ENCODE results near the gene ZNF248. TPM values are rescaled to one million over a fixed set of nuclear protein-coding genes. Genes with fewer than 3 reads are reported as not detected.
"Not testable (repeated sequence)": the region's sequence is repeated elsewhere in the genome, so short reads cannot be mapped to it uniquely, and the experiment has no call there.

Gene ZNF248
- total RNA-seq, 1 experiment from 2014 or later = 17.6 TPM

- Mint-ChIP-seq H3K27ac (ENCODE audit: unreplicated experiment) (no peak overlapping the region), H3K27me3 (ENCODE audit: insufficient read depth, unreplicated experiment) (no peaks in the 10 kb centered on the region), H3K36me3 (ENCODE audit: insufficient read depth, unreplicated experiment) (no peaks in the 10 kb centered on the region), H3K4me1 (ENCODE audit: low read depth, unreplicated experiment) (peaks cover 3% of the 10 kb centered on the region), H3K9me3 (ENCODE audit: unreplicated experiment) (peaks cover 12% of the 10 kb centered on the region), H3K4me3 (ENCODE audit: unreplicated experiment) (no peak overlapping the region)
- H3K27me3 ChIP-seq (replicated peaks; ENCODE audit: control insufficient read depth, insufficient read depth, low read length) = no peaks in the 10 kb centered on the region
- TF ChIP-seq, protein P1, sequence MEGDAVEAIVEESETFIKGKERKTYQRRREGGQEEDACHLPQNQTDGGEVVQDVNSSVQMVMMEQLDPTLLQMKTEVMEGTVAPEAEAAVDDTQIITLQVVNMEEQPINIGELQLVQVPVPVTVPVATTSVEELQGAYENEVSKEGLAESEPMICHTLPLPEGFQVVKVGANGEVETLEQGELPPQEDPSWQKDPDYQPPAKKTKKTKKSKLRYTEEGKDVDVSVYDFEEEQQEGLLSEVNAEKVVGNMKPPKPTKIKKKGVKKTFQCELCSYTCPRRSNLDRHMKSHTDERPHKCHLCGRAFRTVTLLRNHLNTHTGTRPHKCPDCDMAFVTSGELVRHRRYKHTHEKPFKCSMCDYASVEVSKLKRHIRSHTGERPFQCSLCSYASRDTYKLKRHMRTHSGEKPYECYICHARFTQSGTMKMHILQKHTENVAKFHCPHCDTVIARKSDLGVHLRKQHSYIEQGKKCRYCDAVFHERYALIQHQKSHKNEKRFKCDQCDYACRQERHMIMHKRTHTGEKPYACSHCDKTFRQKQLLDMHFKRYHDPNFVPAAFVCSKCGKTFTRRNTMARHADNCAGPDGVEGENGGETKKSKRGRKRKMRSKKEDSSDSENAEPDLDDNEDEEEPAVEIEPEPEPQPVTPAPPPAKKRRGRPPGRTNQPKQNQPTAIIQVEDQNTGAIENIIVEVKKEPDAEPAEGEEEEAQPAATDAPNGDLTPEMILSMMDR (IDR thresholded peaks at IDR 0.05; ENCODE audit: insufficient read depth in 1 of 2, low read depth in 1 of 2, low read length in 1 of 2, severe bottlenecking in 1 of 2, unreplicated experiment in 1 of 2) = no peak
- intact Hi-C loops (cut with micrococcal nuclease; ENCODE audit: unreplicated experiment) = no loop called here
- BruUV-seq (replicated peaks) = no TSS peak
- H3K4me1 ChIP-seq = peaks cover 6% of the 10 kb centered on the region; the same call in 1 of the 2 replicates
- DNase-seq = no peak
- H3K36me3 ChIP-seq (ENCODE audit: control insufficient read depth, insufficient read depth, low read length) = no peaks in the 10 kb centered on the region
- ChIA-PET CTCF (interaction anchor here (1.0 kb wide), 1 partner anchor 13 kb away, joined by 3 read pairs; no protein-coding TSS in a partner anchor), POLR2A (no interaction called here)
- H3K9me3 ChIP-seq = peaks cover 12% of the 10 kb centered on the region
- H3K4me3 ChIP-seq (ENCODE audit: low read depth, low read length) = no peak overlapping the region
These were observed 118.2 kb downstream of the ZNF248 start for GRCh38 chr10:37739181-37739580.

DNA sequence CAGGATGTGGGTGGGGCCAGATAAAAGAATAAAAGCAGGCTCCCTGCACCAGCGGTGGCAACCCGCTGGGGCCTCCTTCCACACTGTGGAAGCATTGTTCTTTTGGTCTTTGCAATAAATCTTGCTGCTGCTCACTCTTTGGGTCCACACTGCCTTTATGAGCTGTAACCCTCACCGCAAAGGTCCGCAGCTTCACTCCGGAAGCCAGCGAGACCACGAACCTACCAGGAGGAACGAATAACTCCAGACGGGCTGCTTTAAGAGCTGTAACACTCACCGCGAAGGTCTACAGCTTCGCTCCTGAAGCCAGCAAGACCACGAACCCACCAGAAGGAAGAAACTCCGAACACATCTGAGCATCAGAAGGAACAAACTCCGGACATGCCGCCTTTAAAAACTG lies 119.2 kb downstream of the ZNF248 start:
- H3K4me1 Mint-ChIP-seq (ENCODE audit: low read depth, unreplicated experiment); H3K36me3 Mint-ChIP-seq (ENCODE audit: insufficient read depth, unreplicated experiment); H3K27me3 ChIP-seq (replicated peaks; ENCODE audit: control insufficient read depth, insufficient read depth, low read length); H3K4me3 Mint-ChIP-seq (ENCODE audit: unreplicated experiment); BruUV-seq (replicated peaks); CTCF ChIA-PET; H3K27ac Mint-ChIP-seq (ENCODE audit: unreplicated experiment); H3K4me1 ChIP-seq; H3K4me3 ChIP-seq (ENCODE audit: low read depth, low read length); POLR2A ChIA-PET; DNase-seq; H3K27me3 Mint-ChIP-seq (ENCODE audit: insufficient read depth, unreplicated experiment); intact Hi-C loops (cut with micrococcal nuclease; ENCODE audit: unreplicated experiment); H3K36me3 ChIP-seq (ENCODE audit: control insufficient read depth, insufficient read depth, low read length): not testable (repeated sequence)
- H3K9me3 Mint-ChIP-seq (ENCODE audit: unreplicated experiment) = peaks cover 18% of the 10 kb centered on the region
- H3K9me3 ChIP-seq = peaks cover 12% of the 10 kb centered on the region

GRCh38 chr10:37737336-37737735 lies 120.1 kb downstream of the ZNF248 start:
- H3K27me3 Mint-ChIP-seq (ENCODE audit: insufficient read depth, unreplicated experiment) = no peaks in the 10 kb centered on the region
- H3K36me3 Mint-ChIP-seq (ENCODE audit: insufficient read depth, unreplicated experiment) = no peaks in the 10 kb centered on the region
- intact Hi-C loops (cut with micrococcal nuclease; ENCODE audit: unreplicated experiment) = no loop called here
- peaks cover 6% of the 10 kb centered on the region for H3K4me1 Mint-ChIP-seq (ENCODE audit: low read depth, unreplicated experiment)
- peaks cover 18% of the 10 kb centered on the region for H3K9me3 Mint-ChIP-seq (ENCODE audit: unreplicated experiment)
- Histone ChIP-seq H3K4me3 (ENCODE audit: low read depth, low read length) (no peak overlapping the region), H3K27me3 (replicated peaks; ENCODE audit: control insufficient read depth, insufficient read depth, low read length) (no peaks in the 10 kb centered on the region), H3K4me1 (peaks cover 6% of the 10 kb centered on the region; the same call in 1 of the 2 replicates), H3K9me3 (peaks cover 12% of the 10 kb centered on the region), H3K36me3 (ENCODE audit: control insufficient read depth, insufficient read depth, low read length) (no peaks in the 10 kb centered on the region)
- no peak for DNase-seq
- ChIA-PET CTCF (interaction anchor here (0.6 kb wide), 1 partner anchor 847 kb away, joined by 6 read pairs; no protein-coding TSS in a partner anchor), POLR2A (no interaction called here)
- TF ChIP-seq, protein P1 (IDR thresholded peaks at IDR 0.05; ENCODE audit: insufficient read depth in 1 of 2, low read depth in 1 of 2, low read length in 1 of 2, severe bottlenecking in 1 of 2, unreplicated experiment in 1 of 2) = no peak
- H3K4me3 Mint-ChIP-seq (ENCODE audit: unreplicated experiment) = no peak overlapping the region
- BruUV-seq (replicated peaks) = no TSS peak
- no peak overlapping the region for H3K27ac Mint-ChIP-seq (ENCODE audit: unreplicated experiment)

DNA sequence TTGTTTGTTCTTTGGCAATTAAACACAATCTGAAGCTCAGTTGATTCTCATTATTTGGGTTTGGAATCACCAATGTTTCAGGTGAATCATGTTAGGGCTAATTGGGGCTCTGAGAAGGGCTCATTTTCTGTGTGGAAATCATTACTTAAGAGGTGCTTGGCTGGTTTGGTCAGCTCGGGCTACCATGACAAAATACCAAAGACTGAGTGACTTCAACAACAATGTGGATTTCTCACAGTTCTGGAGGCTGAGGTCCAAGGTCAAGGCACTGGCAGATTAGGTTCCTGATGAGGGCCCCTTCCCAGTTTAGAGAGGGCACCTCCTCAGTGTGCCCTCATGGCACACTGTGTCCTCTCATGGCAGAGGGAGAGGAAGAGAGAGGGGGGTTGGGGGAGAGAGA lies 121.3 kb downstream of the ZNF248 start:
- Mint-ChIP-seq H3K9me3 (ENCODE audit: unreplicated experiment) (peaks cover 11% of the 10 kb centered on the region), H3K36me3 (ENCODE audit: insufficient read depth, unreplicated experiment) (no peaks in the 10 kb centered on the region), H3K4me3 (ENCODE audit: unreplicated experiment) (no peak overlapping the region), H3K27me3 (ENCODE audit: insufficient read depth, unreplicated experiment) (no peaks in the 10 kb centered on the region), H3K27ac (ENCODE audit: unreplicated experiment) (no peak overlapping the region), H3K4me1 (ENCODE audit: low read depth, unreplicated experiment) (peaks cover 6% of the 10 kb centered on the region)
- DNase-seq = no peak
- Histone ChIP-seq H3K4me1 (peaks cover 6% of the 10 kb centered on the region; the same call in 1 of the 2 replicates), H3K4me3 (ENCODE audit: low read depth, low read length) (no peak overlapping the region), H3K27me3 (replicated peaks; ENCODE audit: control insufficient read depth, insufficient read depth, low read length) (no peaks in the 10 kb centered on the region), H3K9me3 (peaks cover 12% of the 10 kb centered on the region), H3K36me3 (ENCODE audit: control insufficient read depth, insufficient read depth, low read length) (no peaks in the 10 kb centered on the region)
- intact Hi-C loops (cut with micrococcal nuclease; ENCODE audit: unreplicated experiment) = no loop called here
- no TSS peak for BruUV-seq (replicated peaks)
- TF ChIP-seq, protein P1 (IDR thresholded peaks at IDR 0.05; ENCODE audit: insufficient read depth in 1 of 2, low read depth in 1 of 2, low read length in 1 of 2, severe bottlenecking in 1 of 2, unreplicated experiment in 1 of 2) = no peak
- POLR2A ChIA-PET = no interaction called here
- CTCF ChIA-PET = no interaction called here

All from Caco-2 (cell line).